Muscle of back (tissue), 13 donors: ENCODE results near the gene TMEM128. TPM values are rescaled to one million over a fixed set of nuclear protein-coding genes. Genes with fewer than 3 reads are reported as not detected.

Experiments used
- DNase-seq, 3 donors: peaks; one replicate each; pipeline versions ENCODE4 v3.0.0 to v3.0.0-alpha.2; 2013
- long read RNA-seq, 9 donors: transcript quantifications; one replicate each; lab custom pipeline, GENCODE V29; 2026
- polyA plus RNA-seq, 10 donors: library from polyadenylated mRNA; unstranded; fragments of 120-200 nt; gene quantifications; one replicate each; pipeline ENCODE4 v1.2.1, GENCODE V29; 2013; ENCODE audit not compliant: insufficient read length in 10 of 10

Gene TMEM128
- 10 to 100 TPM; 17.9 to 25.7 (median 21.1) TPM for polyA plus RNA-seq
- long read RNA-seq, donor 1, transcript TMEM128-202 (5 exons, 1,221 nt), result major isoform, 8 of 8 reads
- long read RNA-seq, donor 1, partial matches to known transcripts, result 0 of 8 reads
- long read RNA-seq, donor 1, other reads (novel, unspliced or antisense), result 0 of 8 reads
- long read RNA-seq, donor 2, transcript TMEM128-202 (5 exons, 1,221 nt), result major isoform, 6 of 6 reads
- long read RNA-seq, donor 2, partial matches to known transcripts, result 0 of 6 reads
- long read RNA-seq, donor 2, other reads (novel, unspliced or antisense), result 0 of 6 reads
- long read RNA-seq, donor 3, result 0 reads
- long read RNA-seq, donor 4, partial matches to known transcripts, result 5 of 9 reads
- long read RNA-seq, donor 4, other reads (novel, unspliced or antisense), result 0 of 9 reads
- long read RNA-seq, donor 5, transcript TMEM128-202 (5 exons, 1,221 nt), result major isoform, 18 of 19 reads
- long read RNA-seq, donor 5, partial matches to known transcripts, result 0 of 19 reads
- long read RNA-seq, donor 5, other reads (novel, unspliced or antisense), result 0 of 19 reads
- long read RNA-seq, donor 6, transcript TMEM128-202 (5 exons, 1,221 nt), result major isoform, 9 of 15 reads
- long read RNA-seq, donor 6, partial matches to known transcripts, result 5 of 15 reads
- long read RNA-seq, donor 6, other reads (novel, unspliced or antisense), result 0 of 15 reads
- long read RNA-seq, donor 7, transcript TMEM128-202 (5 exons, 1,221 nt), result major isoform, 6 of 6 reads
- long read RNA-seq, donor 7, partial matches to known transcripts, result 0 of 6 reads
- long read RNA-seq, donor 7, other reads (novel, unspliced or antisense), result 0 of 6 reads
- long read RNA-seq, donor 8, transcript TMEM128-202 (5 exons, 1,221 nt), result major isoform, 5 of 11 reads
- long read RNA-seq, donor 8, partial matches to known transcripts, result 6 of 11 reads
- long read RNA-seq, donor 8, other reads (novel, unspliced or antisense), result 0 of 11 reads
- long read RNA-seq, donor 9, partial matches to known transcripts, result 0 of 1 reads
- long read RNA-seq, donor 9, other reads (novel, unspliced or antisense), result 0 of 1 reads

- peak; percentile 94 to 99 (median 98) for DNase-seq
Observed at GRCh38 chr4:4248029-4248884, at the start of gene TMEM128. Gene TMEM128, minus strand, starts transcription at chr4:4248223. Its CDS starts 21 bp downstream, at chr4:4248202.

GRCh38 chr4:4296283-4296846 is 48.3 kb upstream of the TMEM128 start:
- DNase-seq, result no peak

GRCh38 chr4:4293279-4293678 is 45.3 kb upstream of the TMEM128 start:
- DNase-seq, result no peak

GRCh38 chr4:4289941-4290850 is 42.2 kb upstream of the TMEM128 start, which contains the start of the genes LYAR and ZBTB49:
Gene LYAR, minus strand, starts transcription at chr4:4290154. Its CDS starts 6,412 bp downstream, at chr4:4283742.
Gene ZBTB49, plus strand, starts transcription at chr4:4290251. Its CDS starts 9,695 bp downstream, at chr4:4299946.
- DNase-seq, result peak; percentile 88 to 97 (median 95)

GRCh38 chr4:4289597-4289940 is 41.5 kb upstream of the TMEM128 start:
- DNase-seq, result peak in 1 of 3 donors; percentile 5

GRCh38 chr4:4289055-4289454 is 41.0 kb upstream of the TMEM128 start:
- no peak for DNase-seq

- no peak for DNase-seq
Observed at GRCh38 chr4:4288098-4288497, 40.1 kb upstream of the TMEM128 start.

- peak in 1 of 3 donors; percentile 7 for DNase-seq
Observed at GRCh38 chr4:4284827-4285618, 37.0 kb upstream of the TMEM128 start.

- DNase-seq, result no peak
Observed at GRCh38 chr4:4281787-4282186, 33.8 kb upstream of the TMEM128 start.

- DNase-seq, result no peak
Observed at GRCh38 chr4:4277531-4277930, 29.5 kb upstream of the TMEM128 start.

- no peak for DNase-seq
Observed at GRCh38 chr4:4274226-4274625, 26.2 kb upstream of the TMEM128 start.

- DNase-seq, result no peak
Observed at GRCh38 chr4:4271912-4272311, 23.9 kb upstream of the TMEM128 start.

- no peak for DNase-seq
Observed at GRCh38 chr4:4270529-4270928, 22.5 kb upstream of the TMEM128 start.

GRCh38 chr4:4269856-4270255 is 21.8 kb upstream of the TMEM128 start:
- no peak for DNase-seq

- no peak for DNase-seq
Observed at GRCh38 chr4:4269331-4269731, 21.3 kb upstream of the TMEM128 start.

GRCh38 chr4:4268776-4269175 is 20.8 kb upstream of the TMEM128 start:
- DNase-seq, result no peak

GRCh38 chr4:4267981-4268380 is 20.0 kb upstream of the TMEM128 start:
- no peak for DNase-seq

GRCh38 chr4:4260185-4260751 is 12.2 kb upstream of the TMEM128 start:
- DNase-seq, result no peak
